Stimulated activated CD4-positive, alpha-beta T cell treated with anti-CD3 and anti-CD28 coated beads, Interleukin-1b, Interleukin-23, amount 100 ng/mL, for 24 hours (primary cell): ENCODE data around the gene CACNA2D2.

Source experiments
- DNase-seq, 4 experiments: peaks; one replicate each; pipeline ENCODE4 v3.0.0-alpha.2; 2020; ENCODE audit warnings: low read depth in 4 of 4, low spot score in 1 of 4

The CACNA2D2 gene

DNA sequence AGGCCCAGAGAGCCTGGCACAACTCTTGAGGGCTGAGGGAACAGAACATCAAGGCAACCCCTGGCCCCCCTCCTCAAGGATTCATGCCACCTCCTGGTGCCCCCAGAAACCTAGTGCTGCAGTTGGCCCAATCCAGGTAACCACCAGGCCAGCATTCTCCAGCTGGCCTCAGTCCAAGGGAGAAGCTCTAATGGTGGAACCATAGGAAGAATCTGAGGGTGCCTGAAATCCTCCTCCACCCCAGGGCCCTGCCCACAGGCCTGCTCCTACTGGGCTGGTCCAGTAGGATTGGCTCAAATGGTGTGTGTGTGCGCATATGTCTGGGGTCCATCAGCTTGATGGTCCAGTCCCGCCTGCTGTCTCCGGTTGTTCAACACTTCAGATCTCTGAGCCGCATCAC is 188.6 kb downstream of the CACNA2D2 start:
- no peak for DNase-seq

DNA sequence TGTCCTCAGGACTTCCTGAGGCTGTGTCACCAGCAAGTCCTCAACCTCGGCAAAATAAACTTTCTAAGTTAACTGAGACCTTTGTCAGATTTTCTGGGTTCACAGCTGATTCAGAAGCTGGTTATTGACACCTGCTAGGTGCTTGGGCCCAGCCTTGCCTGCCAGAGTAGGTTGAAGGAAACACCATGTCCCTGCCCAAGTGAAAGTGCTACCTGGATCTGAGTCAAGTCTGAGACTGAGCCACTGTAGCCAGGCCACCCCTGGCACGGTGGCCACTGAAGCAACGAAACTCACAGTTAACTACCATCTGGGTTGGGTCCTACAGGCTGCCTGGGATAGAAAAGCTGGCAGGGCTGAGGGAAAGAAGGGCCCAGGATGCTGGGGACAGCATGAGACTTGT is 189.1 kb downstream of the CACNA2D2 start:
- DNase-seq, result no peak
